GM12875 (cell line): ENCODE data around the gene OSBP.
"Not testable (repeated sequence)": the region's sequence is repeated elsewhere in the genome, so short reads cannot be mapped to it uniquely, and the experiment has no call there.

Source experiments
- H3K4me3 ChIP-seq: one replicate; pipeline ENCODE4 v1.5.1; 2011; ENCODE audit warnings: low read depth, low read length, control low read depth
- TF ChIP-seq, protein P1 (sequence below): IDR thresholded peaks from 2 replicates; pipeline ENCODE4 v1.5.1; 2011; ENCODE audit warnings: low read depth, mild to moderate bottlenecking, control low read depth, inconsistent platforms, low read length, moderate library complexity, borderline replicate concordance; ENCODE audit not compliant: insufficient read depth

The OSBP gene

GRCh38 chr11:59644528-59644927, 29.0 kb upstream of the OSBP start:
- TF ChIP-seq, protein P1, sequence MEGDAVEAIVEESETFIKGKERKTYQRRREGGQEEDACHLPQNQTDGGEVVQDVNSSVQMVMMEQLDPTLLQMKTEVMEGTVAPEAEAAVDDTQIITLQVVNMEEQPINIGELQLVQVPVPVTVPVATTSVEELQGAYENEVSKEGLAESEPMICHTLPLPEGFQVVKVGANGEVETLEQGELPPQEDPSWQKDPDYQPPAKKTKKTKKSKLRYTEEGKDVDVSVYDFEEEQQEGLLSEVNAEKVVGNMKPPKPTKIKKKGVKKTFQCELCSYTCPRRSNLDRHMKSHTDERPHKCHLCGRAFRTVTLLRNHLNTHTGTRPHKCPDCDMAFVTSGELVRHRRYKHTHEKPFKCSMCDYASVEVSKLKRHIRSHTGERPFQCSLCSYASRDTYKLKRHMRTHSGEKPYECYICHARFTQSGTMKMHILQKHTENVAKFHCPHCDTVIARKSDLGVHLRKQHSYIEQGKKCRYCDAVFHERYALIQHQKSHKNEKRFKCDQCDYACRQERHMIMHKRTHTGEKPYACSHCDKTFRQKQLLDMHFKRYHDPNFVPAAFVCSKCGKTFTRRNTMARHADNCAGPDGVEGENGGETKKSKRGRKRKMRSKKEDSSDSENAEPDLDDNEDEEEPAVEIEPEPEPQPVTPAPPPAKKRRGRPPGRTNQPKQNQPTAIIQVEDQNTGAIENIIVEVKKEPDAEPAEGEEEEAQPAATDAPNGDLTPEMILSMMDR: no peak
- H3K4me3 ChIP-seq: no peak overlapping the region

DNA sequence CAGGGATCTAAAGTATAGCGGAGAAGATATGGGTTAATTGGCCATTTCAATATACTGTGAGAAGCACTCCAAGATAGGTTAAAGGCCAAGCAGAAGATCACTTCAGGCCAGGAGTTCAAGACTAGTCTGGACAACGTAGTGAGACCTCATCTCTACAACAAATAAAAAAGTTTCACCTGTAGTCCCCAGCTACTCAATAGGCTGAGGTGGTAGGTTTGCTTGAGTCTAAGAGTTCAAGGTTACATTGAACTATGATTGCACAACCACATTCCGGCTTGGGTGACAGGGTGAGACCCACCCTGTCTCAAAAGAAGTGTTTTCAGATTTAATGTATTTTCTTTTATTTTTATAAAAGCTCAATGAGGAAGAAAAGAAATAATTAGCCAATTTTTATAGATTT, 27.8 kb upstream of the OSBP start:
- TF ChIP-seq, protein P1: no peak
- no peak overlapping the region for H3K4me3 ChIP-seq

DNA sequence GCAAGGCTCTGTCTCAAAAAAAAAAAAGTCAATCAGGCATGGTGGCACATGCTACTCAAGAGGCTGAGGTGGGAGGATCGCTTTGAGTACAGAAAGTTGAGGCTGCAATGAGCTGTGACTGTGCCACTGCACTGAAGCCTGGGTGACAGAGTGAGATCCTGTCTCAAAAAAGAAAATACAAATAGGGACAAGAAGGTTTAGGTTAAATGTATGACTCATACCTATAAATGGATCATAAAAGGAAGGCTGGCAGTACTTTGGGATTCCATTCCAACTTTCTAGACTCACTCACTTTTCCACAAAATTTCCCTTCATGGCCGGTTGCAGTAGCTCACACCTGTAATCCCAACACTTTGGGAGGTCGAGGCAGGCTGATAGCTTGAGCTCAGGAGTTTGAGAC, 25.6 kb upstream of the OSBP start:
- H3K4me3 ChIP-seq: no peak overlapping the region
- TF ChIP-seq, protein P1: no peak

DNA sequence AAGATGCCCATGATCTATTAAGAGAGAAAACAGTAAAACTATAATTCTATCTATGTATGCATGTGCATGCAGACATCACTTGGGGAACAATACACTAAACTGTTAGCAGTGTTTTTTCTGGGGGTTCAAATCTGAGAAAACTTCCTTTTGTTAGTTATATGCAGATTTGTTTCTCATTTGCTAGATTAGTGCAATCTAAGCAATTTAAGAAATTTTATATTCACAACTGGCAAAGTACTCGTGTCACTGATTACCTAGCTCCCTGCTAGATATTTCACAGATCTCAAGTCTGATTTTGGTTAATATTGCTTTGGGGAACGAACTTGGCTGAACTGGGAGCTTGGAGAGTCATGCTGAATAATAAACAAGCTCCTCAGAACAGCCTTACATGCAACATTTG, 14.9 kb upstream of the OSBP start:
- TF ChIP-seq, protein P1: no peak

DNA sequence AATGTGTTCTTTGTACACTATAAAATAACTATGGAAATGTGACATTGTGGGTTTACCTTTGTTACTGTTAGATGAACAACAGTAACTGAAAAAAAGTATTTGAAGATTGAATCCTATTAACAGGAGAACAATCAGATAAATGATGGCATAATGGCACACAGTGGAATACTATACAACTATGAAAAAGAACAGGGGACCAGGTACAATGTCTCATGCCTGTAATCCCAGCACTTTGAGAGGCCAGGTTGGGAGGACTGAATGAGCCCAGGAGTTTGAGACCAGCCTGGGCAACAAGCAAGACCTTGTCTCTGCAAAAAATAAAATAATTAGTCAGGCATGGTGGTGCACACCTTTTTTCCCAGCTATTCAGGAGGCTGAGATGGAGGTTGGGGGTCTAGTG, 14.4 kb upstream of the OSBP start:
- TF ChIP-seq, protein P1: no peak
- H3K4me3 ChIP-seq: no peak overlapping the region

More for the DNA sequence above, 14.9 kb upstream of the OSBP start:
- H3K4me3 ChIP-seq: no peak overlapping the region

DNA sequence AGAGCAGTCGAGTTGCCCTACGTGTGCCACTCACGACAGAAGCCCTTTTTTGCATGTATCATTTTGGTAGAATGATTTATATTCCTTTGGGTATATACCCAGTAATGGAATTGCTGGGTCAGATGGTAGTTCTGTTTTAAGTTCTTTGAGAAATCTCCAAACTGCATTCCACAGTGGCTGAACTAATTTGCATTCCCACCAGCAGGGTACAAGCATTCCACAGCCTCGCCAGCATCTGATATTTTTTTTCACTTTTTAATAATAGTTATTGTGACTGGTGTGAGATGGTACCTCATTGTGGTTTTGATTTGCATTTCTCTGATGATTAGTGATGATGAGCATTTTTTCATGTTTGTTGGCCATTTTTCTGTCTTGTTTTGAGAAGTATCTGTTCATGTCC, 11.4 kb upstream of the OSBP start:
- not testable (repeated sequence) for H3K4me3 ChIP-seq

GRCh38 chr11:59625703-59626102, 10.1 kb upstream of the OSBP start:
- H3K4me3 ChIP-seq: no peak overlapping the region

More at GRCh38 chr11:59625703-59626102, 10.1 kb upstream of the OSBP start:
- TF ChIP-seq, protein P1: no peak
